ENCODE results near the gene ATP8B1.

The ATP8B1 gene

GRCh38 chr18:57743008-57743407, 60.1 kb downstream of the ATP8B1 start:
- Histone ChIP-seq H4K8ac (ENCODE audit: low read depth, low read length) (no peak overlapping the region), H3K9ac (ENCODE audit: low read length) (no peak overlapping the region), H3K79me2 (ENCODE audit: control insufficient read depth, insufficient read depth, low read length, poor library complexity) (no peaks in the 10 kb centered on the region), H4K12ac (ENCODE audit: low read depth, low read length) (no peak overlapping the region), H3K23ac (ENCODE audit: low read length) (no peak overlapping the region), H3K4me1 (ENCODE audit: control insufficient read depth in 1 of 2, insufficient read depth in 2 of 2, low read length in 2 of 2) (no peaks in the 10 kb centered on the region), H3K9me3 (ENCODE audit: insufficient read depth, low read depth, low read length) (peaks cover 3% of the 10 kb centered on the region), H2AK5ac (ENCODE audit: low read length) (no peak overlapping the region), H3K4me3 (ENCODE audit: low read depth, low read length) (no peak overlapping the region), H3K27me3 (ENCODE audit: insufficient read depth, low read length) (no peaks in the 10 kb centered on the region), H3K14ac (ENCODE audit: low read length) (no peak overlapping the region), H3K4me2 (ENCODE audit: low read length) (no peak overlapping the region), H3K27ac (ENCODE audit: low read depth, low read length) (no peak overlapping the region), H3K4ac (ENCODE audit: low read depth, low read length) (no peak overlapping the region), H2BK12ac (ENCODE audit: low read length) (no peak overlapping the region), H2BK120ac (ENCODE audit: insufficient read depth, low read length, poor library complexity) (no peak overlapping the region), H2AFZ (ENCODE audit: insufficient read depth, low read length, poor library complexity) (no peak overlapping the region), H2BK5ac (ENCODE audit: low read depth, low read length, poor library complexity) (no peak overlapping the region), H4K91ac (ENCODE audit: low read depth, low read length) (no peak overlapping the region), H3K36me3 (ENCODE audit: control insufficient read depth in 1 of 2, insufficient read depth in 2 of 2, low read length in 2 of 2) (no peaks in the 10 kb centered on the region), H3K18ac (ENCODE audit: low read length) (no peak overlapping the region), H3K79me1 (ENCODE audit: low read length) (no peaks in the 10 kb centered on the region)
- DNase-seq = no peak
- no CpG with 5 or more reads among the region's 3 CpGs for WGBS (ENCODE audit: extremely low coverage, insufficient coverage, insufficient read length)

GRCh38 chr18:57741273-57741672, 61.8 kb downstream of the ATP8B1 start:
- no peak overlapping the region for H2AFZ ChIP-seq (ENCODE audit: insufficient read depth, low read length, poor library complexity)
- no peak overlapping the region for H4K91ac ChIP-seq (ENCODE audit: low read depth, low read length)
- no peak for DNase-seq
- H3K23ac ChIP-seq (ENCODE audit: low read length) = no peak overlapping the region
- H3K79me1 ChIP-seq (ENCODE audit: low read length) = no peaks in the 10 kb centered on the region
- H4K8ac ChIP-seq (ENCODE audit: low read depth, low read length) = no peak overlapping the region
- H3K4ac ChIP-seq (ENCODE audit: low read depth, low read length) = no peak overlapping the region
- H3K9ac ChIP-seq (ENCODE audit: low read length) = no peak overlapping the region
- H2BK12ac ChIP-seq (ENCODE audit: low read length) = no peak overlapping the region
- no peak overlapping the region for H2AK5ac ChIP-seq (ENCODE audit: low read length)
- H3K4me3 ChIP-seq (ENCODE audit: low read depth, low read length) = no peak overlapping the region
- no peak overlapping the region for H2BK5ac ChIP-seq (ENCODE audit: low read depth, low read length, poor library complexity)
- no peaks in the 10 kb centered on the region for H3K36me3 ChIP-seq (ENCODE audit: control insufficient read depth in 1 of 2, insufficient read depth in 2 of 2, low read length in 2 of 2)
- no peak overlapping the region for H3K4me2 ChIP-seq (ENCODE audit: low read length)
- no peaks in the 10 kb centered on the region for H3K79me2 ChIP-seq (ENCODE audit: control insufficient read depth, insufficient read depth, low read length, poor library complexity)
- H3K14ac ChIP-seq (ENCODE audit: low read length) = no peak overlapping the region
- H4K12ac ChIP-seq (ENCODE audit: low read depth, low read length) = no peak overlapping the region
- no peaks in the 10 kb centered on the region for H3K4me1 ChIP-seq (ENCODE audit: control insufficient read depth in 1 of 2, insufficient read depth in 2 of 2, low read length in 2 of 2)
- no peaks in the 10 kb centered on the region for H3K27me3 ChIP-seq (ENCODE audit: insufficient read depth, low read length)
- no peak overlapping the region for H3K18ac ChIP-seq (ENCODE audit: low read length)
- WGBS (ENCODE audit: extremely low coverage, insufficient coverage, insufficient read length) = no CpG with 5 or more reads among the region's 2 CpGs
- peaks cover 3% of the 10 kb centered on the region for H3K9me3 ChIP-seq (ENCODE audit: insufficient read depth, low read depth, low read length)
- no peak overlapping the region for H3K27ac ChIP-seq (ENCODE audit: low read depth, low read length)
- H2BK120ac ChIP-seq (ENCODE audit: insufficient read depth, low read length, poor library complexity) = no peak overlapping the region

GRCh38 chr18:57738078-57738477, 65.0 kb downstream of the ATP8B1 start:
- H3K4me2 ChIP-seq (ENCODE audit: low read length) = no peak overlapping the region
- no peak overlapping the region for H4K91ac ChIP-seq (ENCODE audit: low read depth, low read length)
- H2BK120ac ChIP-seq (ENCODE audit: insufficient read depth, low read length, poor library complexity) = no peak overlapping the region
- H2BK5ac ChIP-seq (ENCODE audit: low read depth, low read length, poor library complexity) = no peak overlapping the region
- H3K9me3 ChIP-seq (ENCODE audit: insufficient read depth, low read depth, low read length) = peaks cover 3% of the 10 kb centered on the region
- no peak overlapping the region for H4K12ac ChIP-seq (ENCODE audit: low read depth, low read length)
- H3K4me3 ChIP-seq (ENCODE audit: low read depth, low read length) = no peak overlapping the region
- H3K14ac ChIP-seq (ENCODE audit: low read length) = no peak overlapping the region
- no peak overlapping the region for H3K18ac ChIP-seq (ENCODE audit: low read length)
- no peaks in the 10 kb centered on the region for H3K79me2 ChIP-seq (ENCODE audit: control insufficient read depth, insufficient read depth, low read length, poor library complexity)
- H3K27ac ChIP-seq (ENCODE audit: low read depth, low read length) = no peak overlapping the region
- no peak overlapping the region for H2AFZ ChIP-seq (ENCODE audit: insufficient read depth, low read length, poor library complexity)
- no peak overlapping the region for H3K4ac ChIP-seq (ENCODE audit: low read depth, low read length)
- no peaks in the 10 kb centered on the region for H3K79me1 ChIP-seq (ENCODE audit: low read length)
- H3K36me3 ChIP-seq (ENCODE audit: control insufficient read depth in 1 of 2, insufficient read depth in 2 of 2, low read length in 2 of 2) = no peaks in the 10 kb centered on the region
- H3K9ac ChIP-seq (ENCODE audit: low read length) = no peak overlapping the region
- no peak overlapping the region for H2AK5ac ChIP-seq (ENCODE audit: low read length)
- no peak for DNase-seq
- WGBS (ENCODE audit: extremely low coverage, insufficient coverage, insufficient read length) = no CpG with 5 or more reads among the region's 7 CpGs
- H3K27me3 ChIP-seq (ENCODE audit: insufficient read depth, low read length) = no peaks in the 10 kb centered on the region
- no peak overlapping the region for H4K8ac ChIP-seq (ENCODE audit: low read depth, low read length)
- H3K23ac ChIP-seq (ENCODE audit: low read length) = no peak overlapping the region
- no peak overlapping the region for H2BK12ac ChIP-seq (ENCODE audit: low read length)
- no peaks in the 10 kb centered on the region for H3K4me1 ChIP-seq (ENCODE audit: control insufficient read depth in 1 of 2, insufficient read depth in 2 of 2, low read length in 2 of 2)

GRCh38 chr18:57737400-57738060, 65.6 kb downstream of the ATP8B1 start:
- H4K91ac ChIP-seq (ENCODE audit: low read depth, low read length) = no peak overlapping the region
- H2BK5ac ChIP-seq (ENCODE audit: low read depth, low read length, poor library complexity) = no peak overlapping the region
- H3K23ac ChIP-seq (ENCODE audit: low read length) = no peak overlapping the region
- H3K18ac ChIP-seq (ENCODE audit: low read length) = no peak overlapping the region
- H3K27ac ChIP-seq (ENCODE audit: low read depth, low read length) = no peak overlapping the region
- no peak overlapping the region for H3K9ac ChIP-seq (ENCODE audit: low read length)
- no peak overlapping the region for H2AFZ ChIP-seq (ENCODE audit: insufficient read depth, low read length, poor library complexity)
- no peak overlapping the region for H3K14ac ChIP-seq (ENCODE audit: low read length)
- no peak overlapping the region for H2BK12ac ChIP-seq (ENCODE audit: low read length)
- no peak overlapping the region for H2AK5ac ChIP-seq (ENCODE audit: low read length)
- no CpG with 5 or more reads among the region's 8 CpGs for WGBS (ENCODE audit: extremely low coverage, insufficient coverage, insufficient read length)
- no peak overlapping the region for H2BK120ac ChIP-seq (ENCODE audit: insufficient read depth, low read length, poor library complexity)
- no peak overlapping the region for H4K12ac ChIP-seq (ENCODE audit: low read depth, low read length)
- peak; percentile 44 to 58 for DNase-seq
- H3K79me2 ChIP-seq (ENCODE audit: control insufficient read depth, insufficient read depth, low read length, poor library complexity) = no peaks in the 10 kb centered on the region
- peaks cover 3% of the 10 kb centered on the region for H3K9me3 ChIP-seq (ENCODE audit: insufficient read depth, low read depth, low read length)
- no peaks in the 10 kb centered on the region for H3K27me3 ChIP-seq (ENCODE audit: insufficient read depth, low read length)
- H3K36me3 ChIP-seq (ENCODE audit: control insufficient read depth in 1 of 2, insufficient read depth in 2 of 2, low read length in 2 of 2) = no peaks in the 10 kb centered on the region
- H3K4me1 ChIP-seq (ENCODE audit: control insufficient read depth in 1 of 2, insufficient read depth in 2 of 2, low read length in 2 of 2) = no peaks in the 10 kb centered on the region
- no peak overlapping the region for H3K4ac ChIP-seq (ENCODE audit: low read depth, low read length)
- H4K8ac ChIP-seq (ENCODE audit: low read depth, low read length) = no peak overlapping the region
- no peak overlapping the region for H3K4me3 ChIP-seq (ENCODE audit: low read depth, low read length)
- no peaks in the 10 kb centered on the region for H3K79me1 ChIP-seq (ENCODE audit: low read length)
- H3K4me2 ChIP-seq (ENCODE audit: low read length) = no peak overlapping the region
